HepG2 (cell line): ENCODE results near the gene MLX. TPM values are rescaled to one million over a fixed set of nuclear protein-coding genes. Genes with fewer than 3 reads are reported as not detected.

Experiments
- EED ChIP-seq: sonication (generic); formaldehyde crosslinking; IDR thresholded peaks from 2 replicates; pipeline ENCODE4 v1.5.0; 2020; ENCODE audit warnings: mild to moderate bottlenecking, missing genetic modification reagents
- ETS1 ChIP-seq: sonication (generic); formaldehyde crosslinking; IDR thresholded peaks from 2 replicates; pipeline ENCODE4 v1.4.0; 2020; ENCODE audit warnings: missing genetic modification reagents
- MTF2 ChIP-seq: sonication (generic); formaldehyde crosslinking; IDR thresholded peaks from 2 replicates; pipeline ENCODE4 v1.5.0; 2020; ENCODE audit warnings: missing genetic modification reagents, borderline replicate concordance
- POGK ChIP-seq: sonication (generic); formaldehyde crosslinking; conservative IDR thresholded peaks from 2 replicates; pipeline ENCODE4 v1.8.0; 2022; ENCODE audit warnings: mild to moderate bottlenecking, moderate library complexity, missing genetic modification reagents
- POLR2AphosphoS5 ChIP-seq: IDR thresholded peaks from 2 replicates; pipeline ENCODE4 v1.6.1; 2012; ENCODE audit warnings: low read depth, low read length
- PTBP1 ChIP-seq: fragments of 200-400 bp; formaldehyde crosslinking; IDR thresholded peaks from 2 replicates; pipeline ENCODE4 v1.6.1; 2018; ENCODE audit warnings: low read length, low read depth; ENCODE audit not compliant: poor library complexity, severe bottlenecking
- TBX2 ChIP-seq: sonication (generic); formaldehyde crosslinking; IDR thresholded peaks from 2 replicates; pipeline ENCODE4 v1.5.0; 2020; ENCODE audit warnings: missing genetic modification reagents, mild to moderate bottlenecking, borderline replicate concordance
- TSC22D2 ChIP-seq: sonication (generic); formaldehyde crosslinking; IDR thresholded peaks from 2 replicates; pipeline ENCODE4 v1.5.1; 2020; ENCODE audit warnings: missing genetic modification reagents, mild to moderate bottlenecking, borderline replicate concordance
- ZNF232 ChIP-seq: sonication (generic); formaldehyde crosslinking; IDR thresholded peaks from 2 replicates; pipeline ENCODE4 v1.4.0; 2020; ENCODE audit warnings: missing genetic modification reagents, borderline replicate concordance
- ZNF414 ChIP-seq: sonication (generic); formaldehyde crosslinking; IDR thresholded peaks from 2 replicates; pipeline ENCODE4 v1.5.0; 2020; ENCODE audit warnings: missing genetic modification reagents
- ZNF609 ChIP-seq: sonication (generic); formaldehyde crosslinking; IDR thresholded peaks from 2 replicates; pipeline ENCODE4 v1.4.0; 2020; ENCODE audit warnings: mild to moderate bottlenecking, missing genetic modification reagents, borderline replicate concordance
- ZNF639 ChIP-seq: conservative IDR thresholded peaks from 2 replicates; pipeline ENCODE4 v1.6.1; 2018; ENCODE audit warnings: missing genetic modification reagents
- ZNF670 ChIP-seq: sonication (generic); formaldehyde crosslinking; IDR thresholded peaks from 2 replicates; pipeline ENCODE4 v1.8.0; 2022; ENCODE audit warnings: mild to moderate bottlenecking, missing genetic modification reagents, borderline replicate concordance
- ZNF777 ChIP-seq: sonication (generic); formaldehyde crosslinking; IDR thresholded peaks from 2 replicates; pipeline ENCODE4 v1.4.0; 2020; ENCODE audit warnings: missing genetic modification reagents
- polyA plus RNA-seq, 8 experiments: library from polyadenylated mRNA; depleted of rRNA in 3 of 8; stranded (reverse) in 7 of 8; unstranded in 1 of 8; fragments of >200 nt; fragmentation: Illumina TruSeq in 4 of 8; extraction: Trizol in 4 of 8; gene quantifications; 2 replicates each; pipeline versions ENCODE4 v1.2.1 to v1.2.3, GENCODE V29; 2011 to 2016; ENCODE audit warnings: low read depth in 4 of 8, missing spikeins in 1 of 8, mixed read lengths in 1 of 8; ENCODE audit not compliant: insufficient read depth in 1 of 8
- total RNA-seq, 5 experiments: library from RNA; depleted of rRNA; stranded (reverse); fragments of >200 nt; fragmentation: Illumina TruSeq; extraction: Trizol; gene quantifications; 2 replicates each; pipeline ENCODE4 v1.2.3, GENCODE V29; 2016; ENCODE audit warnings: low read depth in 1 of 5
- TF ChIP-seq, protein P1 (sequence below): sonication (generic); formaldehyde crosslinking; IDR thresholded peaks from 2 replicates; pipeline ENCODE4 v1.4.0; 2020; ENCODE audit warnings: missing genetic modification reagents
- TF ChIP-seq, protein P2 (sequence below): sonication (generic); formaldehyde crosslinking; IDR thresholded peaks from 2 replicates; pipeline ENCODE4 v1.5.0; 2020; ENCODE audit warnings: missing genetic modification reagents, mild to moderate bottlenecking, borderline replicate concordance

The MLX gene
- total and polyA plus RNA-seq, 2 of the 13 experiments (the other 11 are each of a cell fraction or from before 2014, with no cell fraction given) = 38.9 to 74.4 TPM

DNA sequence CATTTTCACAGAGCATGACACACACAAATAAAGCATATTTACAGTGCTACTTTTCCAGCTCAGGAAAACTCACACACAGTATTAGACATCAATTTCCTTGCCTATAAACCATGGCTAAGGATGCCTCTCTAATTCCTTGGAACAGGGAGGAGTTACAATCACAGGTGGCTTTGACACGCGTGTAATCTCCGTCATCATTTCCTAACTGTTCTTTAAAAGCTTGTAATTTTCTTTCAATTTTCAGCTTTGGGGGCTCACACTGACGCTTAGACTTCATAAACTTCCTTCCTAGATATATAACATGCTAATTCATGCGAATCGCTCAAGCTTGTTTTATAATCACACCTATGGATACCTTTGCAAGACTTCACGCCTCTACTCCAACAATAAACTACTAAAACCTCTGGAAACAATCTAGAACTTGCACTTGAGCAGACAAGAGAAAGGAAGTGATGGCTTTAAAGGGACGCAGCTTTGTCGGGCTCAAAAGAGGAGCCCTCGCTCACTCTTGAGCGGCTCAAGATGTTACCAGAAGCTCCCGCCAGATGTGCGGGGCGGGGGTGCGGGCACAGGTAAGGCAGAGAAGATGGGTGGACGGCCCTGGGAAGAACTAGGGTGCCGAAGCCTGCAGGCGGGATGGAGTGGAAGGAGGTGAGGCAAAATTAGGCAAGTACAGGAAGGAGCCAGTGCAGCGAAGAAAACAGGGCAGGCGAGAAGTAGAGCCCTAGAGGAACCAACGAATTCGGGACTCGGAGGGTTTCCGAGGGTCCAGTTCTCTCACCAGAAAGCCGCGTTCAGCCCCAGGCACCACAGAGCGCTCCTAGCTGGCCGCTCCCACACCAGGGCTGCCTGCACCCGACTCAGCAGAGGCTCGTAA, 41.6 kb downstream of the MLX start (continued):
- TF ChIP-seq POGK (CRISPR knock-in tag) = no peak
- TF ChIP-seq POLR2AphosphoS5 = no peak
- TF ChIP-seq TSC22D2 (CRISPR knock-in tag) = no peak
- TF ChIP-seq EED (CRISPR knock-in tag) = peak; percentile 70; the same call in 1 of the 2 replicates
- TF ChIP-seq ZNF609 (CRISPR knock-in tag) = no peak
- 0 out of 2 replicates have a peak, but pooled peaks have one; percentile 42 for TF ChIP-seq ZNF670 (CRISPR knock-in tag)
- TF ChIP-seq ETS1 (CRISPR knock-in tag) = peak; percentile 87; the same call in 1 of the 2 replicates
- 0 out of 2 replicates have a peak, but pooled peaks have one; percentile 42 for TF ChIP-seq ZNF639 (CRISPR knock-in tag)
- TF ChIP-seq PTBP1 = peak; percentile 8
- peak; percentile 2; the same call in 1 of the 2 replicates for TF ChIP-seq ZNF232 (CRISPR knock-in tag)
- TF ChIP-seq MTF2 (CRISPR knock-in tag) = 0 out of 2 replicates have a peak, but pooled peaks have one; percentile 44
- 0 out of 2 replicates have a peak, but pooled peaks have one; percentile 24 for TF ChIP-seq ZNF414 (CRISPR knock-in tag)
- TF ChIP-seq, protein P1, sequence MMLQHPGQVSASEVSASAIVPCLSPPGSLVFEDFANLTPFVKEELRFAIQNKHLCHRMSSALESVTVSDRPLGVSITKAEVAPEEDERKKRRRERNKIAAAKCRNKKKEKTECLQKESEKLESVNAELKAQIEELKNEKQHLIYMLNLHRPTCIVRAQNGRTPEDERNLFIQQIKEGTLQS (CRISPR knock-in tag) = no peak
- 0 out of 2 replicates have a peak, but pooled peaks have one; percentile 6 for TF ChIP-seq ZNF777 (CRISPR knock-in tag)
- no peak for TF ChIP-seq TBX2 (CRISPR knock-in tag)
- TF ChIP-seq, protein P2, sequence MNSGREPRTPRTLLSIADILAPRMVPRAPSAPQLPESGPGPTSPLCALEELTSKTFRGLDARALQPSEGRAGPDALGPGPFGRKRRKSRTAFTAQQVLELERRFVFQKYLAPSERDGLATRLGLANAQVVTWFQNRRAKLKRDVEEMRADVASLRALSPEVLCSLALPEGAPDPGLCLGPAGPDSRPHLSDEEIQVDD (CRISPR knock-in tag) = 0 out of 2 replicates have a peak, but pooled peaks have one; percentile 18
